TTC549 (cell line): ENCODE results near the gene STAC3.

Source experiments
- FAIRE-seq: peaks from 2 replicates; lab custom pipeline; 2012; peaks lifted over from hg19 to GRCh38; lab: Jason Lieb, UNC

Gene STAC3

GRCh38 chr12:57254506-57255280 lies 3.7 kb upstream of the STAC3 start:
- FAIRE-seq, result no peak

- no peak for FAIRE-seq
These were observed 446 bp downstream of the STAC3 start for GRCh38 chr12:57250541-57250940.

DNA sequence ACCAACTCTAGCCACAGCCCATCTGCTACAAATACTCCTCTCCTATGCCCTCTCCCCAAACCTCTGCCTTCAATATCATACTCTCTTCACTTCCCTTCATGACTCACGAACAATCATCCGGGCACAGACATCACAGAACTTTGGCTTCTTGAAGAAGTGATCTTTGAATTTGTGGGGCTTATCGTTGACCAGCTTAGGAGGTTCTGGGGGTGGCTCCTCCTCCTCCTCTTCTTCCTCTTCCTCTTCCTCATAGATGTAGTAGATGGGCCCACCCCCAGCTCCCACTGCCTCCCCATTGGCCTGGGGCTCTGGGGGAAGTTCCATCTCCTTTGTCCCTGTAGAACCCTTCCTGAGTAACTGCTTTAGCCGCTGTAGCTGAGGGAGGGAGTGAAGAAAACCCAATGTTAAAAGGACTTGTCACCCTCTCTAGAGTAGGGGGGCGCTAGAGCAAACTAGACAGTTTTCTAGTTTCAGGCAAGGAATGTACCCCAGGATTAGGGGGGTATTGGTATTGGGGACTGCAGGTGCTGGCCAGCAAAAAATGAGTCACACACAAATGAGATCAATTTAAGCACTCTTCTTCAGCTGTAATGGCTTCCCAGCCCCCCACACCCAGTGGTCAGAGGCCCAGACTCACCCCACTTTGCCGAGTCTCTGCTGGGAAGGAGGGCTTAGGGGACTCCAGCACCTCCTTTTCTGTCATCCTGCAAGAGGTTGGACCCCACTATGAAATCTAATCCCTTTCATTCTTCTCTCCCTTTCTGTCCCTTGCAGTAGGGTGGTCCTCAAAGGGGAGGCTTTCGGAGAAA lies 1.8 kb downstream of the STAC3 start:
- FAIRE-seq, result no peak

DNA sequence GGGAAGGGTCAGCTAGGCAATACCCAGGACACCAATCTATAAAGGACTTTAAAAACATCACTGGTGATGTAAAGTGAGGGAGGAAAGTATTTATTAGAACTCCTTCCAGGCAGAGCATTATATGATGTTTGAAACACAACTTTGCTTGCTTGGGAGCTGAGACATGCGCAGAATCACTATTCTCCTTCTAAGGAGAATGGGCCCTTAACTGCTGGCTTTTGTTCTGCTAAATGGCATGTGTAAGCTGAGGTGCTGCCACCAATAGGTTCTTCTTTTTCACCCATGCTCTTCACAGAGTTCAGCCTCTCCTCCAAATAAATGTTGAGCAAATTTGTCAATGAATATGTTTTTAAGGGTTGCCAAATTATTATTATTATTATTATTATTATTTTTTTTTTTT lies 3.9 kb downstream of the STAC3 start:
- FAIRE-seq, result no peak

DNA sequence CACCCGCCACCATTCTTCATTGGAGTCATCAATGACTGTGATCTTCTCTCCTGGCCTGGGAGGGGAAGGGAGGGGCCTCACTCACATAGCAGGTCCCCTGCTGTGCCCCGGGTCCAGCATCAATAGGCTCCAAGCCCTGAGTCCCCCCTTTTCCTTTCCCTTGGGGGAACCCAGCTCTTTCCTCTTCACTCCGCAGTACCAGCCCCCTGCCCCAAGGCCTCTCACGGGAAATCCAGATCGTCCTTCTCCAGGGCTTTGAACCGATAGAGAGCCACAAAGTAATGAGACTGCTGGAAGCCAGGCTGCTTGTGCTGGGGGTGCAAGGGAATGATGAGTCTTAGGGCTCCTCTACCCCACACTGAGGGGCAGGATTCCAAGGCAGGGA lies 6.7 kb downstream of the STAC3 start:
- no peak for FAIRE-seq

GRCh38 chr12:57243521-57244311 lies 7.3 kb downstream of the STAC3 start:
- no peak for FAIRE-seq

GRCh38 chr12:57242691-57243454 lies 8.1 kb downstream of the STAC3 start:
- FAIRE-seq, result no peak

- FAIRE-seq, result no peak
These were observed 8.7 kb downstream of the STAC3 start for GRCh38 chr12:57242329-57242690.

DNA sequence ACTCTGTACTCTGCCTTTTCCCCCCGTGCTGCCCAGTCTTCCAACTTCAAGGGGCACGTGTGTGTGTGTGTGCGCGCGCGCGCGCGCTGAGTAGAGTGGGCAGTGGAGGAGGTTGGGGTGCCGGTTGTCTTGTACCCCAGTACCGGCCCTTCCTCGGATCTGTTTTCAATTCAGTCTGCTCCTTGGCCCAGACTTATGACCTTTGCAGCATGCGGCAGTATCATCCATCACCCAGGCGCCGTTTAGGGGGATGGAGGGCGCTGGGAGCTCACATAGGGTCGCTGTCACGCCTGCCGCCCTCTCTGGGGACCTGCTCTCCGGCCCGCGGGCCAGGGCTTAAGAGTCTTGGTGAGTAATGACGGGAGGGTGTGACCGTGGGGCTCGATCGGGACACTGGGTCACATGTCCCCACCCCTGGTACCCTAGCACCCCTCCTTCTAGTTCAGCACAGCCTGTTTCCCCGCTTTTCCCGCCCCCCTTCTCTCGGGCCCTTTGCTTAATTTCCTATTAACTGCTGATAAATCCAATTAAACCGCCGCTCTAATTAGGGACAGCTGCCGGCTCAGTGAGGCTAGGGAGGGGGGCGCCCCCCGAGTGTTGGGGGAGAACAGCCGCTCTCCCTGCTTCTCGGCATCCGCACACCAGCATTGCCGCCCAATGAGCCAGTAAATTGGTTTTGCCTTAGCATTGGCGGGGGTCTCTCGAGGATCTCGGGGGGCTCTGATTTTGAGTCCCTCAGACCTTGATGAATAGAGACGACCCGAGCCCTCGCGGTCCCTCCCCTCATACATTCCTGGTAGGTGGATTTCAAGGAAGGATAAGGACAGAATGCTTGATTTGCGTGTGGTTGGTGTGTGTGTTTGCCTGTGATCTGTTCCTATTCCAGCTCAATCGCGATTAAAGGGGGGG lies 9.3 kb downstream of the STAC3 start:
- FAIRE-seq, result no peak

- FAIRE-seq, result no peak
These were observed 10.0 kb downstream of the STAC3 start for GRCh38 chr12:57240926-57241401.

- no peak for FAIRE-seq
These were observed 10.7 kb downstream of the STAC3 start for GRCh38 chr12:57240066-57240921.

- FAIRE-seq, result no peak
These were observed 11.4 kb downstream of the STAC3 start for GRCh38 chr12:57239587-57240065.

DNA sequence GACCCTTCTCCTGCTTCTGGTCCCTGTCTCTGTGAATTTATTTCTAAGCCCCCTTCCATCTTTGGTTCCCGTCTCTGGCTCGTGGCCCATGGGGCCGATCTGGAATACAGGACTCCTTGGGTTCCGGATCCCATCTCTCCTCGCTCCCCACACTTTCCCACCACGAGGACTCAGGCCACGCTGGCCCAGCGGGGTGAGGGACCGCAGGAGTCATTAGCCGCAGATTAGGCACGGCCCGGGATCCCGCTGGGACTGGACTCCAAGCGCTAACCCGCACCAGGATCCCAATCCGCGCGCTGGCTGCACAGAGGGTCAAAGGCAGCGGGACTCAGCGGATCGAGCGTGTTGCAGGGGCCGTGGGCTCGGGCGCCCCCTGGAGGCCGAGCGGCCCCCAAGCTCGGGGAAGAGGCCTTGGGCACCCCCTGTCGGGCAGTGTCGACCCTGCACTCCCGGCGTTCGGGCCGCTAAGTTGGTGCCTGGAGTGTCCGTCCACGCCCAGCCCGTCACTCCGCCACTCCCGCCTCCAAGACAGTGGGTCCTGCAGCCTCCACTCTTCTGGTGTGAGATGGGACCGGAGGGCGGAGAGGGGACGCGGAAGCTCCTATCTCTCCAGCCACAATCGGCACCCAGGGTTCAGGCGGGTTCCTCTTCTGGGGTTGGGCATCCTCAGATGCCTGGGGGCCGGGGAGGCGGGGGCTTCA lies 12.0 kb downstream of the STAC3 start:
- no peak for FAIRE-seq

- no peak for FAIRE-seq
These were observed 12.8 kb downstream of the STAC3 start for GRCh38 chr12:57237932-57238853.

DNA sequence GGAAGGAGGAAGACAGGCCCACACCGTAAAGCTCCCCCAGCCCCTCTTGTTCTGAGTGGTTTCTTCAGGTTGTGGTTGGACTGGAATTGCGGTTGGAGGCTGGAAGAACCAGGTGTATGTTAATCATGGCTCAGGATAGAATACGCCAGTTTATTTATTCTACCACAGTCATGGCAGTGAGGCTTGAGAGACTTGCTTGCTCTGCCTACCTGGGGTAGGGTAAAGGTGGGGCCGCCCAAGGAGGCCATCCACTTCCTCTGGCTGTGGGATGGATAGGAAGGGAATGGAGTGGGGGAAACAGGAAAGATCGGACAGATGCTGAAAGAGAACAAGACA lies 13.4 kb downstream of the STAC3 start:
- FAIRE-seq, result no peak

DNA sequence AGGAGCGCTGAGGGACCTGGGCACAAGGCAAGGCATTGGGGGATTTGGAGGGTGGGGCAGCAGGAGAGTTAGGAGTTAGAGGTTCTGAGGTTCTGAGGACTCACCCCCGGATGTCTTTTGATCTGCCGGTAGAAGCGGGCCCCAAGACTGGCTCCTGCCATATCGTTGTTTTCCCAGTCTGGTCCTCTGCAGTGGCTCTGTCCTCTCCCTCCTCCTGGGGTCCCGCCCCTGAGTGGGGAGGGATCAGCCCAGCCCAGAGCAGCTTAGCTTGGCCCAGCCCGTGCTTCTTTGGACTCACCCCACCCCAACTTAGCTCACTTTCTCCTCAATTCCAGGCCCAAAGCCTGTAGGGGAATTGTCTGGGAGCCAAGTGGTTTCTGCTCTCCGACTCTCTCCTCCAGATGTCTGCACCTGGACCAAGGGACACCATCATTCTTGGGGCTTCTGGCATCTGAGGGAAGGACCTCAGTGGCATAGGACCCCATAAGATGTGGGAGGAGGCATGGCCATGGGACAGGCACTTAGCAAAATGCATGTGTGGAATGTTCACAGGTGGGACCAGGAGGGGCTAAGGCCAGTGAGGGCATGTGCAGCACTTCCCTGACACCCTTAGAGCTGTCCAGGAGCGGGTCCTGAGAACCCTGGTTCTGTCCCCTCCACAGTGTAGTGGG lies 13.9 kb downstream of the STAC3 start:
- FAIRE-seq, result no peak

- FAIRE-seq, result no peak
These were observed 14.6 kb downstream of the STAC3 start for GRCh38 chr12:57236201-57236924.
